SW480 (cell line): ENCODE measurements around the gene FBXL15.

ENCODE experiments used
- DNase-seq: peaks from one replicate; pipeline ENCODE4 v3.0.0-alpha.2; 2016; ENCODE audit warnings: low spot score

Gene FBXL15

DNA sequence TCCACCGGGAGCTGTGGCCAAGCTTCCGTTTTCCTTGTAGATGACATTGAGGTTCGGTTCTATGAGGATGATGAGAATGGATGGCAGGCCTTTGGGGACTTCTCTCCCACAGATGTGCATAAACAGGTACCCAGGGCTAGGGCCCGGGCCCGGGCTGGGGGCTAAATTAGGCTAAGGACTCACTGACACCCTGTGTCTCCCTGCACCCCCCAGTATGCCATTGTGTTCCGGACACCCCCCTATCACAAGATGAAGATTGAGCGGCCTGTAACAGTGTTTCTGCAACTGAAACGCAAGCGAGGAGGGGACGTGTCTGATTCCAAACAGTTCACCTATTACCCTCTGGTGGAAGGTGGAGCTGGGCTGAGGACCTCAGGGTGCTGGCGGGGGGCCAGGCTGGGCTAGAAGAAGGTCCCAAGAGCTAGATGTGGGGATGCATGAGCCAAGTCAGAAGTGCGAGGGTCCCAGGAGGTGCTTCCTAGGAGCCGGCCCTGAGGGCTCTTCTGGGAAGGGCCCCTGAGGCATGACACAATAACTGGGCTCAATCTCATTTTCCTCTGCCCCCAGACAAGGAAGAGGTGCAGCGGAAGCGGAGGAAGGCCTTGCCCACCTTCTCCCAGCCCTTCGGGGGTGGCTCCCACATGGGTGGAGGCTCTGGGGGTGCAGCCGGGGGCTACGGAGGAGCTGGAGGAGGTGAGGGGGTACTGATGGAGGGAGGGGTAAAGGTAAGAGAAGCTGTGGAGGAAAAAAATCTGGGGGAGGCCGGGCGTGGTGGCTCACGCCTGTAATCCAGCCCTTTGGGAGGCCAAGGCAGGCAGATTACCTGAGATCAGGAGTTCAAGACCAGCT is 22.2 kb upstream of the FBXL15 start:
- DNase-seq, result no peak

DNA sequence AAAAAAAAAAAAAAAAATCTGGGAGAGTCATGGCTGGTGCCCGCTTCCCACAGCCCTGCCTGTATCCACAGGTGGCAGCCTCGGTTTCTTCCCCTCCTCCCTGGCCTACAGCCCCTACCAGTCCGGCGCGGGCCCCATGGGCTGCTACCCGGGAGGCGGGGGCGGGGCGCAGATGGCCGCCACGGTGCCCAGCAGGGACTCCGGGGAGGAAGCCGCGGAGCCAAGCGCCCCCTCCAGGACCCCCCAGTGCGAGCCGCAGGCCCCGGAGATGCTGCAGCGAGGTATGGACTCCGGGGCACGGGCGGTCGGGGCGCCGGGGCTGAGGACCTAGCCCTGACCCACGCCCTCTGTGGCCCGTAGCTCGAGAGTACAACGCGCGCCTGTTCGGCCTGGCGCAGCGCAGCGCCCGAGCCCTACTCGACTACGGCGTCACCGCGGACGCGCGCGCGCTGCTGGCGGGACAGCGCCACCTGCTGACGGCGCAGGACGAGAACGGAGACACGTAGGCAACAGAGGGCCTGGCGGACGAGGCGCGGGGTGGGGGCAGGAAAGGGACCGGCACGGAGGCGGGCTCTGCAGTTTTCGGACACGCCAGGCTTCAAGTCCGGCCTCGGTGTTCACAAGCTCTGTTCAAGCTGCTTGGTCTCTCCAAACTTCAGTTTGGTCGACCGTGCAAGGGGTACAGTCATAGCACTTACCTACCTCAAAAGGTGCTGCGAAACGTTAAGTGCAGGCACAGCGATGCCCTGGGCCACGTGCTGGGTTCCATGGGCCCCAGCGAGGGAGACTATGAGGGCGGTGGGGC is 21.2 kb upstream of the FBXL15 start:
- DNase-seq, result peak; percentile 79

DNA sequence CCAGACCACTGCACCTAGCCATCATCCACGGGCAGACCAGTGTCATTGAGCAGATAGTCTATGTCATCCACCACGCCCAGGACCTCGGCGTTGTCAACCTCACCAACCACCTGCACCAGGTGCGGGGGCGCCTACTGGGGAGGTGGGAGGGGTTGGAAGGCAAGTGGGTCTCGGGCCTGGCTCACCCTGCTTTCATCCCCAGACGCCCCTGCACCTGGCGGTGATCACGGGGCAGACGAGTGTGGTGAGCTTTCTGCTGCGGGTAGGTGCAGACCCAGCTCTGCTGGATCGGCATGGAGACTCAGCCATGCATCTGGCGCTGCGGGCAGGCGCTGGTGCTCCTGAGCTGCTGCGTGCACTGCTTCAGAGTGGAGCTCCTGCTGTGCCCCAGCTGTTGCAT is 20.6 kb upstream of the FBXL15 start:
- DNase-seq, result no peak

GRCh38 chr10:102400598-102401341 is 19.9 kb upstream of the FBXL15 start:
- no peak for DNase-seq

GRCh38 chr10:102401342-102401654 is 19.3 kb upstream of the FBXL15 start:
- DNase-seq, result no peak

GRCh38 chr10:102401735-102402511 is 18.7 kb upstream of the FBXL15 start:
- DNase-seq, result no peak

- no peak for DNase-seq
Observed at GRCh38 chr10:102402512-102402896, 18.1 kb upstream of the FBXL15 start.

- DNase-seq, result no peak
Observed at GRCh38 chr10:102403115-102403514, 17.5 kb upstream of the FBXL15 start.

DNA sequence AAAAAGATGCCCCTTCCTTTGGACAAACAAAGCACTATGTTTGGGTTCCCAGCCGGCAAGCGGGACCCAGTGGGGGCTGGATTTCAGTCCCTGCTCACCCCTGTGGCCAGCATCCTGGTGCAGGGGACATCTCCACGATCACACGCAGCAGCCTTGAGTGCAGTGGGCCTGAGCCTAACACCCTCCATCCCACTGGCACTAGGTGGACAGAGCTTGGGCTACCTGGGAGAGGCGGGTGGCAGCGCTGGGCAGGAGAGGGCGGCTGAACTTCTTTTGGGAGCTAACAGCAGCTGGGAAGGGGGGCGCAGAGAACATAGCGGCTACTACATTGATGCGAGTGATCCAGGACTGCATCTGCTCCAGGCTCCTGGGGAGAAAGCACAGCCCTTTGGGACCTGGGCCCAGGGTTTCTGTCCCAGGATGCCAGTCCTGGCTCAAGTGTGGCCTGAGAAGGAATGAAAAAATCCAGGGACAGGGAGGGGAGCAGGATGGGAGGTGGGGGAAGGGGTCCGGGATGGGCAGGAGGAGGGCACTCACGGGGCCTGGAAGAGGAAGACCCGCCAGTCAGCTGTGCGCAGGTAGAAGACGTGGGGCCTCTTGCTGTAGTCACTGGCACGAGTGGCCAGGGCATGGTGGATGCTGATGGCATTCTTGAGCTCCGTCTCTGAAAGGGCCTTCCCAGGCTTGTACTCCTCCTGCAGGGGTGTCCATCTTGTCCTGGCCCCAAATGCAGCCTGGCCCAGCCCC is 16.1 kb upstream of the FBXL15 start:
- DNase-seq, result no peak

DNA sequence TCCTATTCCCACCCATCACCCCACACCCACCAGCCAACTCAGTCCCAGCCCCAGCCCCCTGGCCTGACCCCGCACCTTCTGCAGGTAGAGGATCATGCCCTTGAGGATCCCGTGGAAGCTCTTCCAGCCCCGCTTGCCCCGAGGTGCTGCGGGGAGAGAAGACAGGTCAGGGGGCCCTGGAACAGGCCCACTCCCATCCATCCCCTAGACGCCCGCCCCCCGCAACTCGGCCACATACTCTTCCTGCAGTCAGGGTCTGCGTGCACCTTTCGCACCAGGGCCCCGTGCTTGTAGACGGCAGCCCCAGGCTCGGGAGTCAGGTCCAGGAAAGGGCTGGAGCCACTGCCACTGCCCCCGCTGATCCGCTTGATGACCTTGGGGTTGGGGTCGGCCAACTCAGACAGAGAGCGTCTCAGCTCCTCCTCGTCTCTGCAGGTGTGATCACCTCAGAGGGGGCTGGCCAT is 15.5 kb upstream of the FBXL15 start:
- DNase-seq, result no peak

DNA sequence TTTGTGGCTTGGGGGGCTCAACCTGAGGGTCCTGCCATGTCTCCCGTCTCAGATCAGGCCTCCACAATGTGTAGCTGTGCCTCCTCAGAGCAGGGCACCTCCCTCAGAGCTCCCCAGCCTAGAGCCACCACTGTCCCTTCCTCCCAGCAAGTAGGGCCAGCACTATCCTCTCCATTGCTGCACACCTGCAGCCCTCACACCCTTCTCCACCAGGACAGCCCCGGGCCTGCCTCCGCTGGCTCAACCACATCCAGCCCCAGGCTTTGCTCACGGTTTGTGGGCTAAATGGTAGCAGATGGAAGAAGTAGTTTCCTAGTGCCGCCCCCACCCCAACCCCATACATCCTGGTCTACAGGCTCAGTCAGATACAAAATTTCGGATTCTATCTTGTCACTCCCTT is 15.0 kb upstream of the FBXL15 start:
- no peak for DNase-seq

DNA sequence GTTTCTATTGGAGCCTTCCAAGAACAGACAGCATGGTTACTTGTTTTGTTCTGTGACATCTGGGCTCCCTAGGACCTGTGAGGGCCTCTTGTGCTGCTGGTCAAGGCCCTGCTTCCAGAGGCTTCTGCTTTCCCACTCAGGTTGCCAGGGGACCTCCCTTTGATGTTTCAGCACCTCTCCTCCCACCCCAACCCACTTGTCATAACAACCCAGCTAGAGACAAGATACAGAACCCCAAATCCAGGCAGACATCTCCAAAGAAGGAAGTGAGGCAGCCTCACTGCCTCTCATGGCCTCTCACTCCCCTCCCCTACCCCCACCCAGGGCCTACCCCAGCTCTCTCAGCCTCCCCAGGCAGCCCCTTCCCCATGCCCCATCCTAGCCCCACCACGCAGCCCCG is 13.8 kb upstream of the FBXL15 start:
- DNase-seq, result no peak

DNA sequence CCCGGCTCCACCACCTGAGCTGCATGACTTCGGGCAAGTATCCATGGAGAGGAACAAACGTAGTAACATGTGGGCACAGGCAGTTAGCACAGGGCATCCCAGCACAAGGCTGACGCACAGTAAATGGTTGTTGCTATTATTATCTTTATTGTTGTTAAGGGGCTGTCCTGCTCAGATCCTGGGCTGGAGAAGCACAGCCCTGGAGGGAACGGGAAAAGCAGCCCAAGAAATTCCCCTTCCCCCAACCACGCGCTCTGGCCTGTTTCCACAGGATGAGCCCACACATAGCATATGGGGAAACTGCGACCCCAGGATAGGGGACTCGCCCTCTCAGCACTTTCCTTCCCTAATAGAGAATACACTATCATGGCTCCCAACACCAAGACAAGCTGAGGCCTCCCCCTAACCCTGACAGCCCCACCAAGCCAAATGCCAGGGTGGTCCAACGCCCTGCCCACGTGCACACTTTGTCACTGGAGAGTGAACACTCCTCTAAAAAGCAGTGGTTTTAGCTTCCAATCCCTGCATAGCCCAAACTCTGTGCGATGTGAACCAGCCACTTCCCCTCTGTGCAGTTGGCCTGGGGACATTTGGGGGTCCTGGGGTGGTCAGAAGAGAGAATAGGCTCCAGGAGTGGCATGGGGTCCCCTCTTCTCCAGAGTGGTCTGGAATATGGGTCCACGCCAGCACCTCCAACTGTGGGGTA is 13.1 kb upstream of the FBXL15 start:
- no peak for DNase-seq

DNA sequence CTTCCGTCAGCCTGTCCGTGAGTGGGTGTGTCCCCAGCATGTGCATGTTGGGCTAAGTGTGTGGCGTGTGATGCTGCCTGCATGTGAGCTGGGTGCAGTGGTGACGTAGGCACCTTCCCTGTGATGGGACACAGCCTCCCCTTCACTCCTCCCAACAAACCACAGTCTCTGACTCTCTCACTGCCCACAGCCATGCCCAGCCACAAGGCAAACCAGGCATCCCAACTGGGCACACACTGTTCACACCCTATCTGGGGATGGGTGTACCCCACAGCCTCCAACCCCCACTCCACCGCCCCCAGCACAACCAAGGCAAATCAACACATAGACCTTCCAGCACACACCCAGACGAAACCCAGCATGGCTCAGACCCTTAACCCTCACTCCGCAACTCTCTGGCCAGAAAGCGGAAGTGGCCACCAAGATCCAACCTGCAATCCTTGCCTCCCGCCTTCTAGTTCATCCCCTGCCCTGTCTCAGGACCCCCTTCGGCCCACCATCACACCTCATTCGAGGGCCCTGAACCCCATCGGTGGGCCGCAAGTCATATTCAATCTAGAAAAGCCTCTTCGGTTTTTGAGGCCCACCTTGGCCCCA is 12.4 kb upstream of the FBXL15 start:
- no peak for DNase-seq

- peak; percentile 25 for DNase-seq
Observed at GRCh38 chr10:102408728-102409603, 11.7 kb upstream of the FBXL15 start.

GRCh38 chr10:102409604-102410428 is 10.8 kb upstream of the FBXL15 start:
- no peak for DNase-seq

- DNase-seq, result no peak
Observed at GRCh38 chr10:102410429-102411073, 10.1 kb upstream of the FBXL15 start.
